Stimulated activated naive CD8-positive, alpha-beta T cell treated with anti-CD3 and anti-CD28 coated beads, Interleukin-15, Interleukin-2, amounts not matched to agents 100 ng/mL and 50 ng/mL, for 24 hours (primary cell): Measurements from ENCODE around the gene CD44.

Experiments used
- H3K27ac Mint-ChIP-seq: one replicate; pipeline ENCODE4 v1.8.0; 2021; ENCODE audit warnings: mild to moderate bottlenecking, mixed read lengths
- H3K27me3 Mint-ChIP-seq: one replicate; pipeline ENCODE4 v1.8.0; 2021; ENCODE audit warnings: mixed read lengths
- H3K36me3 Mint-ChIP-seq: one replicate; pipeline ENCODE4 v1.8.0; 2021; ENCODE audit warnings: low read depth, mixed read lengths
- H3K4me1 Mint-ChIP-seq: one replicate; pipeline ENCODE4 v1.8.0; 2021; ENCODE audit warnings: low read depth, mixed read lengths
- H3K4me3 Mint-ChIP-seq: one replicate; pipeline ENCODE4 v1.8.0; 2021; ENCODE audit warnings: mild to moderate bottlenecking, mixed read lengths
- H3K9me3 Mint-ChIP-seq: one replicate; pipeline ENCODE4 v1.8.0; 2021; ENCODE audit warnings: mixed read lengths

Gene CD44

DNA sequence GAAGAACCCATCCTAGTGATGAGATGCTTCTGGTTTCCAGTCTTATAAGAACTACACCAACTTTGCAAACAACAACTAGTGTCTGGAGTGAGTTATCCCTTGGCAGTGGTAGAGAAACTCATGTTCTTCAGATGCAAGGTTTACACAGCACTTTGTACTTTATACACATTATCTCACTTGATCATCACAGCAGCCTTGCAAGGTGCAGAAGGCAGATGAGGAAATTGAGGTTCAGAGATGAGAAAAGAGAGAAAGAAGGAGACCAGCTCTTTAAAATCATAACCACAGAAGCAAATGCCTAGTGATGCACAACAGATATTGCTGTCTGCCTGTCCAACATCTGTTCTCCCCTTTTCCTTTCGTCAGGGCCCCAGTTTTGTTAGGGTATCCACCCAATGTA, 16.7 kb upstream of the CD44 start:
- H3K27ac Mint-ChIP-seq: no peak overlapping the region
- peaks cover 4% of the 10 kb centered on the region for H3K9me3 Mint-ChIP-seq
- H3K36me3 Mint-ChIP-seq: no peaks in the 10 kb centered on the region
- peaks cover 67% of the 10 kb centered on the region for H3K4me1 Mint-ChIP-seq
- H3K4me3 Mint-ChIP-seq: no peak overlapping the region
- peaks cover 12% of the 10 kb centered on the region for H3K27me3 Mint-ChIP-seq

DNA sequence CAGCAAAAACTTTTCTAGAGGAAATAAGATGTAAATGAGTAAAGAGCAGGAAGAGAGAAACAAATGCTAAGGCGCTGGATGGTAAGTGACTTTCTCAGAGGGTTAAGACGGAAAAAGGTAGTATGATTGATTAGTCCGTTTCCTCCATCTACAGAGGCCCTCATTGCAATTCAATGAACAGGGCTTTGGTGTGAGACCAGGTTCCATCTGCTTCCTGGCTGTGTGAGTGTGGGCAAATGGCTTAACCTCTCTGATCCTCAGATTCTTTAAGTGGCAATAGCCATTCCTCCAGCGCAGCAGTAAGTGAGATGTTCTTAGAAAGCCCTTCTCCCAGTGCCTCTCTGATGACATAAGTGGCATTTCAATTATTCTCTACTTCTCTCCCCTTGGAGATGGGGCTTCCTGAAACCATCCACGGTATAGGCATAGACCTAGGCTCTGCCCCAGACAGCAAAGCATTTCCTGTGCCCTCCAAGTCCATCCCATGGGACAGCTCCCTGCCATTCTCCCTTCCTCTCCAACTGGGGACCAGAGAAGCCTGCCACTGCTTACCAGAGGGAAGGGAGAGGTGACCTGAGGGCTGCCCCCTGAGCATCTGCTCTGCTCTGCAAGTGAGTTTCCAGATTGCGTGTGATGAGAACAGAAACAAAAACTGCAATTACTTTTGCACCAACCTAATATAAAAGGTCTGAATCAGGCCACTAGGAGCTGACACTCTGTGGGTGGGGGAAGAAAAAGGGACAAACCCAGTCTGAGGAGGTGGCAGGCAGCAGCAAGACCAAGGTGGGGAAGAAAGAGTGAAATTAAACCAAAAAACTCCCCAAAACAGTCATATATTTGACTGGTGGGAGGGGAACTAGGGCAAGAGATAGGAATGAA, 12.7 kb upstream of the CD44 start:
- Mint-ChIP-seq H3K36me3 (no peaks in the 10 kb centered on the region), H3K4me1 (peaks cover 67% of the 10 kb centered on the region), H3K27ac (peak overlapping the region; percentile 95), H3K27me3 (no peaks in the 10 kb centered on the region), H3K9me3 (no peaks in the 10 kb centered on the region), H3K4me3 (peak overlapping the region; percentile 75)

DNA sequence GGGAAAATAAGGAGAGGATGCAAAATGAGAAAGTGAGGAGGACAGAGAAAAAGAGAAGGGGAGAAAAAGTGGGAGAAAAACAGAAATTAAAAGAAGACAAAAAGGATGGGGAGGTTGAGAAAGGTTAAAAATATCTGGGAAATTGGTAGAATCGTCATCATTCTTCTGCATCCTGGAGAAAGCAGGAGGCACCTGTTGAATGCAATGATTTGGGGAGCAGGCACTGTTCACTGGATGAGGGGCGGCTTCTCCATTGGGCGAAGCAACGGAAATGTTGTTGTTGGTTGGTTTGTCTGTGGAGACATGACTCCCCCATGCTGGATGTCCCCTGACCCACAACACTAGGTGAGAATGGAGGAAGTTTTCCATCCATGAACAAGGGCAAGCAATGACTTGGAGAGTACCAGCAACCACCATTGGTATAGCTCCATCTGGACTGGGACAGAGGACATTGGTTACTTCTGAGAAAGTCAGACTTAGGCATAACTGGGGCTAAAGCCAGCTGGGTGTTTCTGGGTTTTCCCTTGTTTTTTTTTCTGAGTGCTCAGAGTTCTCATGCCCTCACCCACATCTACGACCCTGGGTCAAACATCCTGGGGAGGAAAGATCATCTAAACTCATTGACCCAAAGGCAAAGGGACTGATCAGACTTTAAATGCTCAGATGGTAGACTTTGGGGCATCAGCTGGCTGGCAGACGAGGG, 11.9 kb upstream of the CD44 start:
- Mint-ChIP-seq H3K9me3 (no peaks in the 10 kb centered on the region), H3K4me3 (peak overlapping the region; percentile 75), H3K4me1 (peaks cover 67% of the 10 kb centered on the region), H3K36me3 (no peaks in the 10 kb centered on the region), H3K27ac (peak overlapping the region; percentile 95), H3K27me3 (no peaks in the 10 kb centered on the region)

DNA sequence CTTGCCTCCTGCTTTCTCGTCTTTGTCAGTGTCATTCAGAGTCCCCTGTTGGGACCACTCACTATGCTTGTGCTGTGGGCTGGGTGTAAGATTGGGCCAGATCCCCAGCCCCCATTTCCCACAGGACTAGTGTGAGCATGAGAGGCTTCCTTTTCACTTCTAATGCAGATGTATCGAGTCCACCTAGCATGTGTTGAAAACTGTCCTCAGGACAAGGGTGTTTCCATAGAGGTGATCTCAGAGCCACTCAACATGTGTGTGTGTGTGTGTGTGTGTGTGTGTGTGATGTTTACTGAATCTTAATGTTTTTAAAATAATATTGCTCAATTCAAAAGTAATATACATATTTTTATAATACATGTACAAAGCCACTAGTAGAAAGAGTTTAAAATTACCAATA, 11.4 kb upstream of the CD44 start:
- Mint-ChIP-seq H3K9me3 (no peaks in the 10 kb centered on the region), H3K27me3 (no peaks in the 10 kb centered on the region), H3K36me3 (no peaks in the 10 kb centered on the region), H3K27ac (no peak overlapping the region), H3K4me1 (peaks cover 67% of the 10 kb centered on the region), H3K4me3 (no peak overlapping the region)

DNA sequence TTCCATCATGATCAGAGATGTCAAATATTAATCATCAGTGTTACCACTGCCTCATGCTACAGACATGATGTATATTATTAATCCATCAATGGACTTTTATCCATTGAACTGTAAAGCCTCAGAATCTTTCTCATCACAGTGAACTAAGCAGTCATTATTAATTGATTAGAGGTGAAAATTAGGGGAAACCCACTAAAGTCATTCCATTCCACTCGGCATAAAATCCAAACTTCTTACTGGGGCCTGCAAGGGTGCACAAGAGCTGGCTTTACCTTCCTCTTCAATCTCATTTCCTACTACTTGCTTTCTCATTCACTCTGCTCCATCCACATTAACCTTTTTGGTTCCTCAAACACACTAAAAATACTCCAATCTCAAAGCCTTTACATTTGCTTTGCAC, 7.9 kb upstream of the CD44 start:
- no peak overlapping the region for H3K27ac Mint-ChIP-seq
- H3K4me3 Mint-ChIP-seq: no peak overlapping the region
- peaks cover 69% of the 10 kb centered on the region for H3K4me1 Mint-ChIP-seq
- no peaks in the 10 kb centered on the region for H3K36me3 Mint-ChIP-seq
- H3K9me3 Mint-ChIP-seq: no peaks in the 10 kb centered on the region
- H3K27me3 Mint-ChIP-seq: no peaks in the 10 kb centered on the region

DNA sequence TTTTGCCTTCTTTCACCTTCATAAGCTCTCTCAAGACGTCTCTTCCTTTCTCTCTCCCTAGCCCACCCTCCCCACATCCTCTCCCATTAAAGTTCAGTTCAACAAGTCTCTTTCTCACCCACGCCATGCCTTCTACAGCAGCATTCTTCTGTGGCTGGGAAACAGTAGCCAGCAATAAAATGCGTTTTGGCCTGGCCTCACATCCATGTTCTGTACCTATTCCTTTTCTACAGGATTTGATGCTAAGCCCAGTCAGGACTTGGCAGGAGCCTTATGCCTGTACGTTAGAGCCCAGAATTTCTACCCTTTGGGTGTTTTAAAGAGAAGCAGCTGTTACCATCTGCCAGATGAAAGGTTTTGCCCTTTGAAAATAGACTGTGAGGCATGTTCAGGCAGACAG, 7.1 kb upstream of the CD44 start:
- Mint-ChIP-seq H3K4me3 (no peak overlapping the region), H3K27ac (no peak overlapping the region), H3K9me3 (no peaks in the 10 kb centered on the region), H3K4me1 (peaks cover 61% of the 10 kb centered on the region), H3K36me3 (no peaks in the 10 kb centered on the region), H3K27me3 (no peaks in the 10 kb centered on the region)

DNA sequence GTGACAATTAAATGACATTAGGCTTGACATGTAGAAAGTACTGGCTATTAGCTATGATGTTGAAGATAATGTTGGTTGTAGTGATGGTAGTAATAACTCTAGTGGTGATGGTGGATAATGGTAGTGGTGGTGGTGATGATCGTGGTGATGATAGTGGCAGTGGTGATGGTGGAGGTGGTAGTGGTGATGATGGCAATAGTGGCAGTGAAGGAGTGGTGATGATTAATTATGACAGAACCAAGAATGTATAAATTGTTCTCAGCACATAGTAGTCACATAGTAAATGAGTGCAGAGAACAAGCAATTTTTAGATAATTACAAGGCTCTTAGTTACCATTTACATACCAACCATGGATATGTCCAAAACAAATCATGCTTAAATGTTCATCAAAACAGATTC, 5.3 kb upstream of the CD44 start:
- no peaks in the 10 kb centered on the region for H3K27me3 Mint-ChIP-seq

DNA sequence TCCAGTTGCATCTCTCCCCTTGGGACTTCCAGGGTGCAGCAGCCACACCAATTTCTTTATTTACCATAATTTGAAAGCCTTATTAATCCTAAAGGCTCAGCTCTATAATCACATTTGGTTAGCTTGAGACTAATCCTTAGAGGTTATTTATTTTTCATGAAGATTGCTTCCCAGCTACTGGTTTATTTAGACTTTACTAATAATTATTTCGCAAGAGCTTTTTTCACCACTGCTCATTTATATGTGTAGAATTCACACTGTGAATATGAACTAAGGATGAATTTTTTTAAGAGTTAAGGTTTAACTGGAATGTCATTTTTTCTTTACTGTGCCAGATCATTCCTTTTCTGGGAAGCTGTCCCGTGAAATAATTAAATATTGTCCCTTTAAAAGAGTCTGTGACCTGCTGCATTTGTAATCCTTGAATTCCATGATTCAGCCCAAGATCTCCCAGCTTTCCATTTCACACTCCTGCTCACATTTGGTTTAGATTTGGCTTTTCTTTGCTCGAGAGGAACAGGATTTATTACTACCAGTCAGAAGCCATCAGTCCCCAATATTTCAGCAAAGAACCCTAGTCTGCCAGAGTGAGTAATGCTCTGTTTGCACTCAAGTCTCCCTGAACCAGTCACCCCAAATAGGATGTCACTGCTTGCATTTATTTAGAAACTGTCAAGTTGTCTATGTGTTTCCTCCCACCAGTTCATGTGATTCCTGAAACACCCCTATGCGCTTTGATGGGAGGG, 4.4 kb upstream of the CD44 start:
- H3K36me3 Mint-ChIP-seq: no peaks in the 10 kb centered on the region
- H3K27ac Mint-ChIP-seq: no peak overlapping the region
- peaks cover 64% of the 10 kb centered on the region for H3K4me1 Mint-ChIP-seq
- H3K9me3 Mint-ChIP-seq: no peaks in the 10 kb centered on the region
- no peaks in the 10 kb centered on the region for H3K27me3 Mint-ChIP-seq
- no peak overlapping the region for H3K4me3 Mint-ChIP-seq

More for the DNA sequence above, 5.3 kb upstream of the CD44 start:
- Mint-ChIP-seq H3K4me3 (peak overlapping the region; percentile 4), H3K36me3 (no peaks in the 10 kb centered on the region), H3K4me1 (peaks cover 65% of the 10 kb centered on the region), H3K27ac (peak overlapping the region; percentile 18), H3K9me3 (no peaks in the 10 kb centered on the region)

DNA sequence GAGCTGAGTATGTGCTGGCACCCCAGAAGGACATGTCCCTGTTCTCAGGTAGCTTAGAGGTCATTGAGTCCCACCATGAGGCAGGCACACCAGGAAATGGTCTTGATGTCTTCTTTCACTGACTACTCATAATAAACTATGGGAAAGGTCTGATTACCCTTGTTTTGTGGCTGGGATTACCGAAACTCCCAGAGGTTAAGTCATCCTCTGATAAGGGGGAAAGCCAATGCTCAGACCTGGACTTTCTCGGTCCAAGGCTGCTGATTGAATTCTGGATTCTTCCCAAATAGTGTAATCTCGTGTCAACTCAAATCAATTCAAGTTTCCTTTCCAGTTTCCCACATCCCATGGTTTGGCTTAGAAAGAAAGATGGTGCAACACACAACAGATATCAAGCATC, 3.7 kb upstream of the CD44 start:
- Mint-ChIP-seq H3K27me3 (no peaks in the 10 kb centered on the region), H3K4me1 (peaks cover 64% of the 10 kb centered on the region), H3K36me3 (peaks cover 1% of the 10 kb centered on the region), H3K9me3 (no peaks in the 10 kb centered on the region), H3K27ac (no peak overlapping the region), H3K4me3 (no peak overlapping the region)

DNA sequence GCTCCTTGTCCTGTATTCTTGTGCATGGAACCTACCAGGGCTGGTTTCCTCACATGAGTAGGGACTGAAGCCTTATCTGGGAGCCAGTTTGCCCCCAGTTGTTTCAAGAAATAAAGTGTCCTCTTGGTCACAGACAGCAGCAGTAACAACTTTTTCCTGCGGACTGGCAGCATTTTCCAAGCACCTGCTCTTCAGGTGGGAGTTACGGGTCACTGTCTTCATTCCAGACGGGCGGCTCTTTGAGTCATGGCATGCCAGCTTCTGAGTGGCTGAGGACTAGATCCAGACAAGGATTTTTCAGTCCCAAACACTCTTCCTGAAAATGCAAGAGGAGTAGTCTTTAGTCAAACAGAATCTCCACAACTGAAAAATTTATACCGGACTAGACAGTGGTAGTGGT, 2.7 kb upstream of the CD44 start:
- Mint-ChIP-seq H3K27ac (no peak overlapping the region), H3K9me3 (no peaks in the 10 kb centered on the region), H3K4me3 (no peak overlapping the region), H3K27me3 (no peaks in the 10 kb centered on the region), H3K36me3 (peaks cover 12% of the 10 kb centered on the region), H3K4me1 (peaks cover 58% of the 10 kb centered on the region)

DNA sequence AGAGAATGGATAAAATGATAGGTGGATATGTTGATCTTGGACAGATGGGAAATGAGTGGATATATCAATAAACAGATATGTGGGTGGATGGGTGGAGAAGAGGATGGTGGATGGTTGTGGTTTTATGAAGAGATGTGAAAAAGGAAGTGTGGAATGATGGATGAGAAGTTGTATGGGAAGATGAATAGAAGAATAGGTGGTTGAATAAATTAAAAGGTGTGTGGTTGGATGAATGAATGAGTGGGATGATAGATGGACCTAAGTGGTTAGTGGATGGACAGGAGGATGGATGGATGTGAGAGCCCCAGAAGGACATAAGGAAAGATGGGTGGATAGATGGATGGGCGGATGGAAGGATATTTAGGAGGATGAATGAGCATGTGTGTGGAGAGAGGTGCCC, 913 bp upstream of the CD44 start:
- Mint-ChIP-seq H3K27me3 (no peaks in the 10 kb centered on the region), H3K36me3 (peaks cover 19% of the 10 kb centered on the region), H3K27ac (peak overlapping the region; percentile 96), H3K4me1 (peaks cover 58% of the 10 kb centered on the region), H3K4me3 (peak overlapping the region; percentile 96), H3K9me3 (no peaks in the 10 kb centered on the region)

DNA sequence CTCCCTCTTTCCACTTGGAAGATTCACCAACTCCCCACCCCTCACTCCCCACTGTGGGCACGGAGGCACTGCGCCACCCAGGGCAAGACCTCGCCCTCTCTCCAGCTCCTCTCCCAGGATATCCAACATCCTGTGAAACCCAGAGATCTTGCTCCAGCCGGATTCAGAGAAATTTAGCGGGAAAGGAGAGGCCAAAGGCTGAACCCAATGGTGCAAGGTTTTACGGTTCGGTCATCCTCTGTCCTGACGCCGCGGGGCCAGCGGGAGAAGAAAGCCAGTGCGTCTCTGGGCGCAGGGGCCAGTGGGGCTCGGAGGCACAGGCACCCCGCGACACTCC, 397 bp upstream of the CD44 start:
- Mint-ChIP-seq H3K4me1 (peaks cover 60% of the 10 kb centered on the region), H3K9me3 (no peaks in the 10 kb centered on the region), H3K27ac (peak overlapping the region; percentile 96), H3K27me3 (no peaks in the 10 kb centered on the region), H3K36me3 (peaks cover 21% of the 10 kb centered on the region), H3K4me3 (peak overlapping the region; percentile 96)

DNA sequence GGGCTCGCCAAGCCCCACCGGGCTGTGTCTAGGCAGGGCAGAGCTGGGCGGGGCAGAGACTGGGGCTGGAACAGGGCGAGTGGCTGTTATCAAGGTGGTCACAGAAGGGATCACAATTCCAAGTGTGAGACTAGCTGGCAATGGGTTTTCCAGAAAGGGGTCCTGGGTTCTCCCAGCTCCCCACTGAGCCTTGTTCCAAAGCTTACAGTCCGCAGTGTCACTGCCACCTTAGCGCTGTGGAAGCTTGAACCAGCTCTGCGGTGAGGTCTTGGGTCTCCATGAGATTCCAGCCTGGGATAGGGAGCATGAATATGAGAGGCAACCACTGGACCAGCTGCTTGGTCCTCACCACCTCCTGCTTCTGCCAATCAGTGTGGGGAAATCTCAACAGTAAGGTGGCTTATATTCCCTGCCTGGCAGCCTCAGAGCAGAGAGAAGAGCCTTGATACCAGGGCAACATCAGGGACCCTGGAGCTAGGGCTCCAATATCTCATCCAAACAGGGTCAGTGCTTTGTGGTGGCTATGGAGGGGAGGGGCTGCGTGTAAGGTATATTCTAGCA, 831 bp downstream of the CD44 start:
- H3K4me1 Mint-ChIP-seq: peaks cover 63% of the 10 kb centered on the region
- peak overlapping the region; percentile 96 for H3K4me3 Mint-ChIP-seq
- peaks cover 25% of the 10 kb centered on the region for H3K36me3 Mint-ChIP-seq
- peak overlapping the region; percentile 96 for H3K27ac Mint-ChIP-seq
- H3K27me3 Mint-ChIP-seq: no peaks in the 10 kb centered on the region
- no peaks in the 10 kb centered on the region for H3K9me3 Mint-ChIP-seq

DNA sequence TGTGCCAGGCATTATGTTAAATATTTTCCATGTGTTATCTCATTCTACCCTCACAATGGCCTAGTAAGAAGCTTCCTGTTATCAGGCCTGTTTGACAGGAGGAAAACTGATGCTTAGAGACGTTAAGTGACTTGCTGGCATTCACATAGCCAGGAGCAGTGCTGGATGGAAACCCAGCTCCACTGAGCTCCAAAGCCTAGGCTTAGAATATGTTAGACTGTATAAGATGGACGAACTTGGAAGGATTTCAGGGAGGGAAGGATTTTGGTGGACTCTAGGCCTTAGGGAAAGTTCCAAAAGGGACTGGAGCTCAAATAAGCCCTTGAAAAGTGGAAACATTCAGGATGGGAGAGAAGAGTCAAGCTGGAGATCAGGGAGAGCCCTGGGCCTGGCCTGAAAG, 2.1 kb downstream of the CD44 start:
- Mint-ChIP-seq H3K9me3 (no peaks in the 10 kb centered on the region), H3K36me3 (peaks cover 36% of the 10 kb centered on the region), H3K27ac (peak overlapping the region; percentile 97), H3K4me3 (peak overlapping the region; percentile 96), H3K27me3 (no peaks in the 10 kb centered on the region), H3K4me1 (peaks cover 66% of the 10 kb centered on the region)

DNA sequence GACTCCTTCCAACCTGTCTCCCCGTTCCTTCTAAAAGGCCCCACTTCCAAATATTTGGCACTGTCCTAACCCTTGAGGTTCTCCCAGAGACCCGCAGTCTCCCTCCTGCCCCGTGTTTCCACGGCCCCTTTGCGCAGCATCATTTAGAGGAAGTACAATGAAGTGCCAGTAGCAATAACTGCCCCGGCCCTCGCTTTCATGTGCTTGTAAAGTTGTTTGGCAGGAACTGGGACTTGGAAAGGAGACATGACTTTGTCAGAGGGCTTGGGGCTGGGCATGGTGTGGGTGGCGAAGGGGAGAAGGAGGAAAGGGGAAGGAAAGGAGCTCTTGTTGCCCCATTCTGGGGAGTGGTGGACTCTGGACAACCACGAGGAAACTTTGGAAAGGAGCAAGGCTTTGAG, 2.6 kb downstream of the CD44 start:
- peak overlapping the region; percentile 97 for H3K27ac Mint-ChIP-seq

More for the DNA sequence above, 2.6 kb downstream of the CD44 start:
- H3K9me3 Mint-ChIP-seq: no peaks in the 10 kb centered on the region
- H3K4me1 Mint-ChIP-seq: peaks cover 71% of the 10 kb centered on the region
- no peaks in the 10 kb centered on the region for H3K27me3 Mint-ChIP-seq
- H3K4me3 Mint-ChIP-seq: peak overlapping the region; percentile 96
- peaks cover 41% of the 10 kb centered on the region for H3K36me3 Mint-ChIP-seq
